Urothelium cell line (cell line): Measurements from ENCODE around the gene ATP2B2.
"Not testable (repeated sequence)": the region's sequence is repeated elsewhere in the genome, so short reads cannot be mapped to it uniquely, and the experiment has no call there.

Source experiments
- DNase-seq: peaks from one replicate; pipeline ENCODE4 v3.0.0; 2011; ENCODE audit warnings: low spot score, mixed read lengths
- FAIRE-seq: peaks from 2 replicates; lab custom pipeline; 2011; peaks lifted over from hg19 to GRCh38; lab: Jason Lieb, UNC

The ATP2B2 gene

DNA sequence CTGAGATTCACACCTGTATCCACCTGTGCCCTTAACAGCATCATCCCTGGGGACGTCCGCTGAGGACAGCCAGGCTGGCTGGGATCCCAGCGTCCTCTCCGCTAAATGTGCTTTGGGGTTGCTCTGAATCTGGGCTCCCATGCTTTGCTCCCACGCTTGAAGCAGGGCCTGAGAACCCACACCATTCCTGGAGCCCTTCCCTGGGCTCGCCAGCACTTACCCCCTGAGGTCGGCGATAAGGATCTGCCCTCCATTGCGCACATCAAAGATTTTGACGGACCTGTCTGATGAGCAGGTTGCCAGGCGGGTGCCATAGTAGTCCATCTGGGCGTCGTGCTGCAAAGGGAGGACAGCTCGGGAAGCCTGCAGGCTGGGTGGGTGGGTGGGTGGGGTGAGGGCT, 190.3 kb downstream of the ATP2B2 start:
- FAIRE-seq (no peak), DNase-seq (no peak)

DNA sequence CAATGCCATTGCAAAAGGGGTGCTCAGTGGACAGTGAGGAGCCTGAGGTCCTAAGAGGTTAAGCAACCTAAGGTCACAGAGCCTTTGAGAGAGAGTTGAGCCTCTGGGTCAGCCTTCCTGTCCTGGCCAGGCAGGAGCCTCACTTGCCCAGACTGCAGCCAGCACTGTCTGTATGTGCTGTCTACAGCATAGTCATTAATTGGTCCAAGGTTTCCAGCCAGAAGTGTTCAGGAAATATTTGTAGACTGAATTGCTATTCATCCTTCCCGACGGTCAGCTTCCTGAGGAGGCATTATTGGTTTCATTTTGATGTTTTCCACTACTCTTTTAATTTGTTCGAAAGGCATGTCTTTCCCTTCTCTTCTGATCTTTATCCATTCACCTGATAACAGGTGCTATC, 192.5 kb downstream of the ATP2B2 start:
- no peak for FAIRE-seq
- DNase-seq, result no peak

DNA sequence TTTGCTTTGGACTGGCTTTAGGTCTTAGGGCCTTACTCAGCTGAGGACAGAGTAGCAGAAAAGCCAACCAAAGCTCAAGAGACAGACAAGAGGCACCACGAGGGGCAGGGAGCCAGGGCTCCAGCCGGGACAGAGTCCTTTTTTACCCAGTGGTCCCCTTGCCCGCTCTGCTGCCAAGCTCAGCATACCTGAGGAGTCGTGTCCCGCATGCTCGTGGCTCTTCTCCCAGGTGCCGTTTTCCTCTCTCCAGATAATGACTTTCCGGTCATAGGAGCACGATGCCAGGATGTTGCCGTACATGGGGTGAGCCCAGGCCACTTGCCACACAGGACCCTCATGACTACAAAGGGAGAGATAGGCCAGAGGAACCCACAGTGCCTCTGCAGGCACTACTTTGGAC, 193.0 kb downstream of the ATP2B2 start:
- no peak for DNase-seq
- no peak for FAIRE-seq

DNA sequence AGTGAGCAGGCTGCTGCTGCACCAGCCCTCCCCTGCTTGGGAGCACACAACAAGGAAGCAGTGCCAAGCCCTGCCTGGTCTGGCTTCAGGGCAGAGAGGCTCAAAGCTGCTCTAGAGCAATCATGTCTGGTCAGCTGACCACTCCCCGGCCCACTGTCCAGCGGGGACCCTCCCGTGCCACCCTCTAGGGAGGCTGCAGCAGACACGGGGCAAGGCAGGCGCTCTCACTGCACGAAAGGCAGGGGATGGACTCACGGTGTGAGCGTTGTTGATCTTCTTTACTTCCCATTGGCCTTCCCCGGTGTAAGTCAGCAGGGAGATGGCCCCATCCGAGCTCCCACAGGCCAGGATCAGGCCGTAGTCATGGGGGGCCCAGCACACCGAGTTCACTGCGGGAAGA, 193.7 kb downstream of the ATP2B2 start:
- no peak for DNase-seq
- FAIRE-seq, result no peak

DNA sequence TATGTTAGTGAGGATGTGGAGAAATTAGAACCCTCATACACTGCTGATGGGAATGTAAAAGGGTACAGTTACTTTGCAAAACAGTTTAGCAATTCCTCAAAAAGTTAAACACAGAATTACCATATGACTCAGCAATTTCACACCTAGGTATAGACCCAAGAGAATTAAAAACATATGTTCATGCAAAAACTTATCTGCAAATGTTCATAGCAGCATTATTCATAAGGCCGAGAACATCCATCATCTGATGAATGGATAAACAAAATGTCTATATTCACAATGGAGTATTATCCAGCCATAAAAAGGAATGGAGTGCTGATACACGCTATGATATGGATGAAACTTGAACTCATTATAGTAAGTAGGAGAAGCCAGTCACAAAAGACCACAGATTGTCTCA, 194.8 kb downstream of the ATP2B2 start:
- DNase-seq (no peak), FAIRE-seq (no peak)

DNA sequence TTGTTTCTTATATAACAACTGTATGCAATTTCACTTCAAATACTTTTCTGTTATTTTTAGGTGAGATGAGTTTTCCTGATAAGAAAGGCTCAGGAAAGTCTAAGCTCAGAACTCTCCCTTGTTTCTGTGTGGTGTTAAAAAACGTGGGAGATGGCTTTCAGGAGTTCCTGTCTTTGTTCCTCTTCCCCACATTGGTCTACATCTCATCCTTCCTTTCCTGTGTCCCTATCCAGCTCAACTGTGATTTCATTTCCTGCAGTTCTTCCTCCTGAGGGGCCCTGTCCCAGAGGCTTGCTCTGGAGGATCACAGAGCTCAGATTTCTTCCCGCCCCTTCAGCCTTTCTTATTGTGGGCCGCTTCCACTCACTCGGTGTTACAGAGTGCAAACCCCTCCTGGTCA, 195.7 kb downstream of the ATP2B2 start:
- no peak for FAIRE-seq
- DNase-seq, result no peak

DNA sequence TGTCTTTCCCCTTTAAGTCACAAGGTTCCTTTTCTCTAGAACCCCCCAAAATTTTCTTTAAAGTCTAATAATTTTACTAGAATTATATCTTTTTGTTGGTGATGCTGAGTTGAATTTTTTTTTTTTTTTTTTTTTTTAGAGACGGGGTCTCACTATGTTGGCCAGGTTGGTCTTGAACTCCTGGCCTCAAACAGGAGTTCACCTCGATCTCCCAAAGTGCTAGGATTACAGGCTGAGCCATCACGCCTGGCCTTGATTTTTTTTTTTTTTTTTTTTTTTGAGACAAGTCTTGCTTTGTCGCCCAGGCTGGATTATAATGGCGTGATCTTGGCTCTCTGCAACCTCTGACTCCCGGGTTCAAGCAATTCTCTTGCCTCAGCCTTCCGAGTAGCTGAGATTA, 196.7 kb downstream of the ATP2B2 start:
- DNase-seq, result no peak
- FAIRE-seq, result no peak

DNA sequence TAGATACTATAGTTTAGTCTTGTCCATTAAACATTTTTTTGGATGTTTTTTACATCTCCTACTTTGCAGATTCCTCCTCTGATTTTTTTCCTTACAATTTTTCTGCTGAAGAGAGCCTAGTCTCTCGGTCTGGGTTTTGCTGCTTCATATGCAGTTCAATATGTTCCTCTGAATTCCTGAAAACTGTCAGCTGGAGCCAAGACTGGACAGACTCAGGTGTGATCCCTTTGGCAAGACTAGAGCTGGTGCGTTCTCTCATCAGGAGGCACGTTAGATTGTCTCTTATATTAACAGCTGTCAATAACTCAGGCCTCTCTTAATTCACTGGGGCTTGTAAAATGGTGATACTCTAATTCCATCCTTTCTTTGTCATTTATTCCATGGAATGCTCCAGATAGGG, 199.2 kb downstream of the ATP2B2 start:
- FAIRE-seq, result no peak
- DNase-seq, result no peak

DNA sequence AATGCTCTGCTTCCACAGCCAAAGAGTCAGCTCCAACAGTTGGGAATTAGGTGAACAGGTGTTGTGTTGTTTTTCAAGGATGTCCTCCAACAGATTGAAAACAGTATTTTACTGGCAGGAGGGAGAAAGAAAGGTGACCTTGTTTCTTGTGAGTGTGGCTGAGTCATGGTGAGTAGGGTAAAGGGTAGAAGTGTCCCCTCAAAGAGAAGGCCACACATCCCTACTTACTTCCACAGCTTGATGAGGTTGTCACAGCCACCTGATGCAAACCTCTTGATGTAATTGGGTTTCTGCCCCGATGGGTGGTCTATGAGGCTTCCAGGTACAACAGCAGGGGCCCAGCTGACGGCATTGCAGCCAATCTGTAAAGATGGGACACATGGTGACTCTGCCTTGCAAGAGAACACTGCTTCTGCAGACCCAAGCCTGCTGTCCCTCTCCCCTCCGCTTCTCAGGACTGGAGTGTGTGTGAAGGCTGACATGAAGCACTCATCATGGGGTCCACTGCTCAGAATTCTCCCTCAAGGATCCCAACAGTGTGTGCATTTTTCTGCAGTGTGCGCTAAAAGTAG, 200.0 kb downstream of the ATP2B2 start:
- FAIRE-seq, result no peak
- no peak for DNase-seq

DNA sequence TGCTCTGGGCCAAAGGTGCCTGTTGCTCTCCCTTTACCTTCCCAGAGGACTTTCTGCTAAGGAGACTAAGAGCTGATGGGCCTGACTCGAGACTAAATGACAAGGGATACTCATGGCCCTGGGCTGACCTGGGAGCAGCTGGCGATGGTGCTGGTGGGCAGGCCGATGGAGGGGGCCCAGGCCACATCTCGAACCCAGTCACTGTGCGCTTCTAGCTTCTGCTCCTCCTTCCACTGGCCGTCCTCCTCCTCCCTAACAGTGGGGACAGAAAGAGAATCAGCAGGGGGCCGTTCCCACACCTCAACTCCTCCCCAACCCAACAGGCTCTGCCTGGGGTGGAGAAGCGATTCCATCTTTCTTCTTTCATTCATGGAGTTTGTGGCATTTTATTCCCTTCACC, 200.5 kb downstream of the ATP2B2 start:
- no peak for FAIRE-seq
- no peak for DNase-seq

DNA sequence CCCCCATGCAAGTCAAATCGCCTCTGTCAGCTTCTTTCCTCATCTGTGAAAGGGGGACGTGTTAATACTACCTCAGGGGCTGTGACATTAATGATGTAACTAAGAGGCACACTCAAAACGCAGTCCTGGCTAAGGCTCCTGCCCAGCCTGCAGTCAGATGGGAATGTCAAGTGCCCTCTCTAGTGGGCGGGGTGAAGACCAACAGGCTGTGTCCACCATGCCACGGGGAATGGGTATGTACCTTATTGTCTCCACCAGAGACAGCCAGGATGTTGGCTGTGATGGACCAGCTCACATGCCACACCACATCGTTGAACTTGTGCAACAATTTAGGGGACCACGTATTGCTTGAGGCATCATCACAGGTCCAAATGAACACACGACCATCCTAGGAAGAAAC, 201.6 kb downstream of the ATP2B2 start:
- DNase-seq (no peak), FAIRE-seq (peak; percentile 30)

DNA sequence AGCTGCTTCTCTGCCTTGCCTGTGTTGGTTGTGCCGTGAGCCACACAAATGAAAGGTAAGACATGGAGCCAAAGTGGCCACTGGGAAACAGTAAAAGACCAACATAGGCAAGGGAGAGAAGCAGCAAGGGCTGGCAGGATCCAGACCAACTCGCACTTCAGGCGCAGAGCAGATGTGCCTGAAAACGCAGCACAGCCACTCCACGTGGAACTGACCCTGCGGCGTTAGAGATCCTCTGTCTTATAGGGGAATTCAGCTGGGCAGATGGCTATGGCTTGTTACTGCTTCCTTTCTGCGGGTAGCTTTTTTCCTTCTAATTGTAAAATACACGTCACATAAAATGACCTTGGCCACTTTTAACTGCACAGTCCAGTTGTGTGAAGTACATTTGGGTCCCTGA, 202.3 kb downstream of the ATP2B2 start:
- FAIRE-seq (no peak), DNase-seq (no peak)

DNA sequence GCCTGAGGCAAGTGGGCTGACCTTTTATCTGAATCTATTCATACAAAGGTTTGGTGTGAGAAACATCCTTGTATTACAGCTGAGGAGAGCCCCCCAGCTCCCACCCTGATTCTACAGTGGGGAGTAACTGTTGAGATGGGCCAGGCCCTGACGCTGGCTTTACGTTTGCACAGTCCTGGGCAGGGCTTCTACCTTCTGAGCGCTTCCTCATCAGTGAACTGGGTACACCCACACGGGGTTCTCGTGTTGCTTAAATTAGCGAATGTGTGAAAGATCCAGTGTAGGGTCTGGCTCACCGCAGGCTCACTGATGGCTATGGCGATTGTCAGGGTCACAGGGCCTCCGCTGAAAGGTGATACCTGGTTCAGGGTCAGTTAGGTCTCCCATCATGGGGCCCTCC, 205.3 kb downstream of the ATP2B2 start:
- FAIRE-seq, result no peak
- no peak for DNase-seq

DNA sequence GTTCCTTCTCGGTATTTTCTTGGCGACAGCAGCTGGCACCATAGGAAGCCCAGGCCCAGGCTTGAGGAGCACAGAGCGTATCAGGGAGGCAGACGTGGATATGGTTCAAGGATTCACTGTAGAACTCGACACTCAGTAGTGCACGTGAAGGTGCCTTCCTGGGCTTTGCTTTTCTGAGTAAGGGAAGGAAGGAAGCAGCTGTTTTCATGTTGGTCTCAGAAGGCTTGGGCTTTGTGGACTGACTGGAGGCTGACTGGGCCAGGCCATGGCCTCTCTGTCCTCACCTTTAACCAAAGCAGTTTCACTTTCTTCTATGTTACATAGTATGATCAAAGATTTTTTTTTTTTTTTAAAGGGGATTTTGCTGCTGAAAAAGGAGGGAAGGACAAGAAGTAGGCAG, 205.7 kb downstream of the ATP2B2 start:
- DNase-seq, result no peak
- no peak for FAIRE-seq

DNA sequence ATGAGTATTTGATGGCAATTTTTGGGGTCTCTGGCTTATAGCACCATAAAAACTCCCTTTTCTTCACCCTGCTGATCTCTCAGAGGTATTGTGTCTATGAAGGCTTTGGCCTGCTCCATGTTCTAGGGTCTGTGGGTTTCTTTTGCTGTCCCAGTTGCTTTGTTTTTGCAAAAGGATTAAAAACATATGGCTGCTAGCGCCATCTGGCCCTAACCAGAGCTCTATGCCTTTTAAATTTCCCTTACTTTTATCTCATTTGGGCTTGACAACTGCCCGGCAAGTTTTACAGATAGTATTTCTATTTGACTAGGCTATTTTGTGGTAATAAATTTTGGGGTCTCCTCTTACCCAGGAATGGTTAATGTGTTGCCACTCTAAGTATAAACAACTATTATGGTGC, 206.2 kb downstream of the ATP2B2 start:
- no peak for FAIRE-seq
- no peak for DNase-seq

DNA sequence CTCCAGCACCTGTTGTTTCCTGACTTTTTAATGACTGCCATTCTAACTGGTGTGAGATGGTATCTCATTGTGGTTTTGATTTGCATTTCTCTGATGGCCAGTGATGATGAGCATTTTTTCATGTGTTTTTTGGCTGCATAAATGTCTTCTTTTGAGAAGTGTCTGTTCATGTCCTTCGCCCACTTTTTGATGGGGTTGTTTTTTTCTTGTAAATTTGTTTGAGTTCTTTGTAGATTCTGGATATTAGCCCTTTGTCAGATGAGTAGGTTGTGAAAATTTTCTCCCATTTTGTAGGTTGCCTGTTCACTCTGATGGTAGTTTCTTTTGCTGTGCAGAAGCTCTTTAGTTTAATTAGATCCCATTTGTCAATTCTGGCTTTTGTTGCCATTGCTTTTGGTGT, 207.3 kb downstream of the ATP2B2 start:
- not testable (repeated sequence) for FAIRE-seq, DNase-seq

DNA sequence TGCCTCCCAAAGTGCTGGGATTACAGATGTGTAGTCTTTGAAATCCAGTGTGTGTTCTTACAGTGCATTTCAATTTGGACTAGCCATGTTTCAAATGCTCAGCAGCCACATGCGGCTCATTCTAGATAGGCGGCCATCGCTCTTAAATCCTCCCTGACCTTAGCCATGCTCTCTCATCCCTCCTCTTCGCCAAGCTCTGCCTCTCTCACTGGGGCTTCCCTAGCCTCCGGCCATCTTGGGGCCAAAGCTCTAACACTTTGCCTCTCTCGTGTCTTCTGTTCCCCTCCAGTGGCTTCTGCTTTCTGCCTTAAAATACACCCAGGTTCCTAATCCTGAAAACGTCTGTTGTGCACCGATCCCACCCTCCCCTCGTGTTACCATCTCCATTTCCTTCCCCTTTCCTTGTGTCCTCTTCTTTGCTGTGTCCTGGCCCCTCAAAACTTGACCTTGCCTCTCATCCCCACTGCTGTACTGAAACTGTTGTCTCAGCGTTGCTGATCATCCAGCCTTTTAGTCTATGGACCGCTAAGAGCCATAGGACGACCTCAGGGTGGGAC, 211.3 kb downstream of the ATP2B2 start:
- FAIRE-seq (no peak), DNase-seq (no peak)

DNA sequence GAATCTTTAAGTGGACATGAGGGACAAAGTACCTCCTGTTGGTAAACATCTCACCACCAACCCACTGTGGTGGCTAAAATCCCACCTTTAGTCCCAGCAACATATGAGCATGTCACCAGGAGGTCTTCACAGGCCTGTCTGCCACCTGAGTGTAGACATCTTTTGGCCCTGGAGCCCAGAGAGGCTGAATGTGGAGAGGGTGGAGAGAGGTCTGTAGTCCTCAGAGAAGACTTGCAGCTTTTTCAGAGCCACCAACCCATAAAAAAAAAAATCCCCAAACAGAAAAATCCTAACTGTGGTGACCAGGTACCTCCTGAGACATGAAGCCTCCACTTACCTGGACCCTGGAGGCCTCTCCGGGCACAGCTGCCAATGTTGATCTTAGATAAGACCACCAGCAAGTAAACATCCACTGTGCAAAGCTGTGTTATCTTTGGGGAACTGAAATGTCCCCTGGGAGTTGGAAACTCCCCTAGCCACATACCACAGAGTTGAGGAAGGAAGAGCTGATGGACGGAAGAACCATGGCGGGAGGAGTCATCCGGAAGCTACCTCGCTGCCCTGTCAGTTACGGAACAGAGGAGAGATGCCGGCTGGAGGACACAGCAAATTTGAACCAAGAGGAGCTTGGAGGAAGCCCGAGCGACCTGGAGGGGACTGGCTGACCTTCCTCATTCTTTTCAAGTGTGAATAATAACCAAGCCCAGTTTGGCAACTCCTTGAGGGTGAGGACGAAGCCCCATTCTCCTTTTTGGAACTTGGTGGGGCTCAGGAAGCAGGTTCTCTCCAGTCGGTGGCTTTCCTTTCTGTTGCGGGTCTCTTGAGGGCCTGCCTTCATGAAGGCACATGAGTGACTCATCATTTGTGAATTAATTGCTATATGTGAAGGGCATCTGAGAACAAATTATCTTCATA, 212.6 kb downstream of the ATP2B2 start, which contains the start of gene GHRL:
TSS of gene GHRL (minus strand) at position 443 of the 915 bp plus-strand sequence. CDS start 2,767 bp downstream, outside the sequence.
- FAIRE-seq (no peak), DNase-seq (no peak)

DNA sequence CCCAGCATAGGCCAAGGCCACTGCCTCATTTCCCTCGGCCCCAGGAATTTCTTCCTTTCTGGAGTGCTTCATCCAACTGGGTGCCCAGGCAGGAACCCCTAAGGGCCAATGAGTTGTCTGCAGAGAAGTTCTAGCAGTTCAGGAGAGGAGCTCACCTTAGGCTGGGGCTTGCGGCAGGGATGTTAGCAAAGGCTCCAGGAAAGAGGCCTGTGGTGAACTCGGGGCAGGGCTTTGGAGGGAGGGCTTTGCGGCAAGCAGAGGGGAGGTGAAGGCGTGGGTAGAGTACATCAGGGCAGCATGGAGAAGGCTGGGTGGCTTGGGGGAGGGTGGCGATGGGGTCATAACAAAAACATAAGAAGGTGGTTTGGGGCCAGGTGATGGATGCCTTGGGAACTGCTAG, 213.7 kb downstream of the ATP2B2 start:
- DNase-seq (no peak), FAIRE-seq (no peak)

DNA sequence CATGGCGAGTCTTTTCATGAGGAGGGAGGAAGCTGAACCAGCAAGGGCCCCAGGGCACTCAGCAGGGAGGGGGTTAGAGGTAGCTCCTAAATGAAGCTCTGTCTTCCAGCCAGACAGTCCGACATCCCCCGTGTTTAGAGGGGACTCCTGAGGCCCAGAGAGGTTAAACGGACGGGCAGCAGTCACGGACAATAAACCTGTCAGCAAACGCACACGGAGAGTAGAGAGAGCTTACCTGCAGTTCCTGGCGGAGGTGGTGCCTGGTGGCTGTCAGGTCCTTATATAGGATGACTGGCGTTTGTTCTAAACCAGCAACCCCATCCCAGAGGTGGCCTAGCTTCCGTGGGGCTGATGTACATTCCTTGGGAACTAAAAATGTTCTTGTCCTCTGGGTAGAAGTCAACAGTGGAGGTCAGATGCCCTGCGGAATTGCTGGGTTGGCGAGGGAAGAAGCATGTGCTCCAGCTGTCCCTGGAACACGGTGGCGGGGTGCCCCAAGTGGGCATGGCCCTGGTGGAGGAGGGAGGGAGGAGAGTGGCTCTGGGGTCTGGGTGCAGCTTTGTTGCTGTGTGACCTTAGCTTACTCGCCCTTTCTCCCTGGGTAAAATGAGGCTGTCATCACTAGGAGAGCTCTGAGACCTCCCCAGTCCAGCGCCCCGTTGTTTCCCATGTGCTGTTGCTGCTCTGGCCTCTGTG, 214.8 kb downstream of the ATP2B2 start:
- no peak for FAIRE-seq
- no peak for DNase-seq

DNA sequence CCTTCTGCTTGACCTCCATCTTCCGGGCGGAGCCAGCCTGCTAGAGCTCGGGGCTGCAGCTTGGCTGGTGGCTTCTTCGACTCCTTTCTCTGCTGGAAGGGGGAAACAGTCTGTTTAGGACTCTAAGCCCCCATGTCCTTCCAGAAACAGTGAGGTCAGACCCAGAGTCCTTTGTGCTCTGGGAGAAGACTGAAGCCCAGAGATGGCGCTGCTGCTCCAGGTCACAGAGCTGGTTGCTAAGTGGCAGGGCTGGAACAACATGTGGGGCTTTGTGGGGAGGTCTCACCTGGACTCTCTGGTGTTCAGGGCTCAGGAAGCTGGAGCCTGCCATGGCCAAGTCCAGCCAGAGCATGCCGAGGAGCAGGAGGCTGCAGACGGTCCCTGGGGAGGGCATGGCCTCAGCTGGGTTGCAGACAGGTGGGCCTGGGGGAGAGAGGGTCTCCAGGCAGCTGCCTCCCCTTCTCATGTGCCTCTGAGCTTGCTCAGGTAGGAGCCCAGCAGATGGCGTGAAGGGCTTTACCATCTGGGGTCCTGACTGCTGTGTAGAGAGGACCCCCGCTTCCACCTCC, 215.5 kb downstream of the ATP2B2 start:
- no peak for DNase-seq
- FAIRE-seq, result no peak
